Lung microvascular endothelial cell (primary cell): ENCODE results near the gene HOXA3. TPM values are rescaled to one million over a fixed set of nuclear protein-coding genes. Genes with fewer than 3 reads are reported as not detected.
A peak's percentile ranks its signal among the peaks of the same experiment; 100 is the strongest.

Experiments used
- DNase-seq, 2 donors: peaks; one replicate each; pipeline versions ENCODE4 v3.0.0 to v3.0.0-alpha.2; 2010; ENCODE audit warnings: low read depth in 2 of 2
- total RNA-seq: library from RNA; depleted of rRNA; stranded (reverse); fragments of >200 nt; gene quantifications from 2 replicates; pipeline ENCODE4 v1.2.1, GENCODE V29; 2014

HOXA3 gene
- total RNA-seq, 1 donor from 2014 or later: 5.0 TPM

GRCh38 chr7:27157702-27158431 is 5.5 kb upstream of the HOXA3 start:
- DNase-seq: no peak

GRCh38 chr7:27156916-27157701 is 4.7 kb upstream of the HOXA3 start:
- no peak for DNase-seq

- DNase-seq: peak; percentile 60 to 85
Observed at GRCh38 chr7:27156508-27156898, 4.1 kb upstream of the HOXA3 start, which contains the start of gene HOXA7. HOXA7 (minus strand) TSS chr7:27156675; CDS start chr7:27156545, 130 bp downstream.

- DNase-seq: peak; percentile 40 to 77
Observed at GRCh38 chr7:27155816-27156507, 3.6 kb upstream of the HOXA3 start.

GRCh38 chr7:27154901-27155815 is 2.8 kb upstream of the HOXA3 start:
- peak in 1 of 2 donors; percentile 46 for DNase-seq

- DNase-seq: no peak
Observed at GRCh38 chr7:27154369-27154768, 2.0 kb upstream of the HOXA3 start.

GRCh38 chr7:27153526-27153925 is 1.1 kb upstream of the HOXA3 start:
- DNase-seq: no peak

- no peak for DNase-seq
Observed at GRCh38 chr7:27152816-27153442, 546 bp upstream of the HOXA3 start.

GRCh38 chr7:27151341-27151930 is 947 bp downstream of the HOXA3 start:
- no peak for DNase-seq

- DNase-seq: peak; percentile 89 to 92
Observed at GRCh38 chr7:27150568-27151340, 1.6 kb downstream of the HOXA3 start.

GRCh38 chr7:27149842-27150567 is 2.4 kb downstream of the HOXA3 start:
- no peak for DNase-seq

- no peak for DNase-seq
Observed at GRCh38 chr7:27148756-27149641, 3.4 kb downstream of the HOXA3 start.

- no peak for DNase-seq
Observed at GRCh38 chr7:27148031-27148755, 4.2 kb downstream of the HOXA3 start.

- DNase-seq: peak in 1 of 2 donors; percentile 68
Observed at GRCh38 chr7:27147199-27148030, 5.0 kb downstream of the HOXA3 start, which contains the start of gene HOXA6. HOXA6 (minus strand) TSS chr7:27147774; CDS start chr7:27147749, 25 bp downstream.

- no peak for DNase-seq
Observed at GRCh38 chr7:27146491-27147198, 5.7 kb downstream of the HOXA3 start.
